GM12878 (cell line): Measurements from ENCODE around the gene MLPH. TPM values are rescaled to one million over a fixed set of nuclear protein-coding genes. Genes with fewer than 3 reads are reported as not detected.

Experiments
- EED ChIP-seq: sonication (generic); IDR thresholded peaks from 2 replicates; pipeline ENCODE4 v1.6.1; 2016; ENCODE audit warnings: antibody characterized with exemption, low read depth
- HDGF ChIP-seq: fragments of 450-650 bp; IDR thresholded peaks from 2 replicates; pipeline ENCODE4 v1.6.1; 2016; ENCODE audit warnings: antibody characterized with exemption
- JUND ChIP-seq: IDR thresholded peaks from 2 replicates; pipeline ENCODE4 v1.6.1; 2012; ENCODE audit warnings: low read depth, mild to moderate bottlenecking, low read length, improper control_type of control experiment, moderate library complexity
- SPI1 ChIP-seq: IDR thresholded peaks from 2 replicates; pipeline ENCODE4 v1.6.1; 2011; ENCODE audit warnings: low read depth, mild to moderate bottlenecking, low read length, moderate library complexity, borderline replicate concordance; ENCODE audit not compliant: insufficient read depth
- polyA plus RNA-seq, 11 experiments: library from polyadenylated mRNA; depleted of rRNA in 4 of 11; unstranded in 6 of 11; stranded (reverse) in 5 of 11; fragments of >200 nt; fragmentation: Nextera tagmentation in 4 of 11; fragmentation: Illumina TruSeq in 1 of 11; extraction: Ambion mirVana in 4 of 11; extraction: Trizol in 1 of 11; gene quantifications; 1 replicate in 1 of 11; 2 replicates in 10 of 11; pipeline versions ENCODE4 v1.2.1 to v1.2.3, GENCODE V29; 2011 to 2016; ENCODE audit warnings: inconsistent platforms in 2 of 11, missing spikeins in 2 of 11, low read depth in 1 of 11
- total RNA-seq, 4 experiments: library from RNA; depleted of rRNA in 3 of 4; stranded (reverse); fragments of >200 nt in 3 of 4; fragmentation: Illumina TruSeq in 1 of 4; extraction: Trizol in 1 of 4; gene quantifications; 2 replicates each; pipeline versions ENCODE4 v1.2.1 to v1.2.3, GENCODE V29; 2013 to 2021
- TF ChIP-seq, protein P1 (sequence below): fragments of 450-650 bp; IDR thresholded peaks from 2 replicates; pipeline ENCODE4 v1.6.1; 2016; ENCODE audit warnings: mild to moderate bottlenecking
- TF ChIP-seq, protein P2 (sequence below): IDR thresholded peaks from 2 replicates; pipeline ENCODE4 v1.6.1; 2012; ENCODE audit warnings: low read depth, low read length, improper control_type of control experiment
- TF ChIP-seq, protein P3 (sequence below): IDR thresholded peaks from 2 replicates; pipeline ENCODE4 v1.6.1; 2012; ENCODE audit warnings: improper control_type of control experiment, low read depth, low read length; ENCODE audit not compliant: insufficient replicate concordance

Gene MLPH
- total and polyA plus RNA-seq, 10 of the 15 experiments (the other 5 are each of a cell fraction or from before 2014, with no cell fraction given): 0.16 to 0.85 TPM; not detected in 8

DNA sequence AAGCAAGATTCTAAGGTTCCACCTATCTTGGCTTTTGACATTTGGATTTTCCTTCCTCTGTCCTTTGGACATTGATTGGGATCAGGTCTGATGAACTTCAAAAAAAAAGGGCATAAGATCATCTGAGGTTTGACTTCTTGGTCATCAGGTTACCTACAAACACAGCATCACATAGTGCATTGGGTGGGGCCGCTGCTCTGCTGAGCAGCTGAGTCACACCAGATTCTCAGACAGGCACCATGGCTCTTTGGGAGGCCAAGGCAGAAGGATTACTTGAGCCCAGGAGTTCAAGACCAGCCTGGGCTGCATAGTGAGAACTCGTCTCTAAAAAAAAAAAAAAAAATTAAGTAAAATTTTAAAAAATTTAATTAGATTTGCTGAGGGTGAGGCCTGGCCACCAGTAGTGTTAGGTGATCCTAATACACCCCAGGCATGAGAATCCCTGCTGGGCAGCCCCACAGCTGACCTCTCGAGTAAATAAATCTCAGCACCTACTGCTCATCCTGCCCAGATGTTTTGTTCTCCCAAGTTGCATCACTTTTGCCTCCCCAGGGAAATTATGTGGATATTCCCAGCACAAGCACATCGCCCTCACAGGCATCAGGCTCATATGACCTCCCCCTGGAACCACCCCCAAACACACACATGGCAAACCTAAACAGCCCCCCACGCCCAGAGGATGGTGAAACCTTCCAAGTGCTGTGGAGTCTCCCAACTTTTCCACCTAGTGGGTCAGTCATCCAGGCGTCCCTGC, 5.3 kb downstream of the MLPH start (continued):
- TF ChIP-seq, protein P1, sequence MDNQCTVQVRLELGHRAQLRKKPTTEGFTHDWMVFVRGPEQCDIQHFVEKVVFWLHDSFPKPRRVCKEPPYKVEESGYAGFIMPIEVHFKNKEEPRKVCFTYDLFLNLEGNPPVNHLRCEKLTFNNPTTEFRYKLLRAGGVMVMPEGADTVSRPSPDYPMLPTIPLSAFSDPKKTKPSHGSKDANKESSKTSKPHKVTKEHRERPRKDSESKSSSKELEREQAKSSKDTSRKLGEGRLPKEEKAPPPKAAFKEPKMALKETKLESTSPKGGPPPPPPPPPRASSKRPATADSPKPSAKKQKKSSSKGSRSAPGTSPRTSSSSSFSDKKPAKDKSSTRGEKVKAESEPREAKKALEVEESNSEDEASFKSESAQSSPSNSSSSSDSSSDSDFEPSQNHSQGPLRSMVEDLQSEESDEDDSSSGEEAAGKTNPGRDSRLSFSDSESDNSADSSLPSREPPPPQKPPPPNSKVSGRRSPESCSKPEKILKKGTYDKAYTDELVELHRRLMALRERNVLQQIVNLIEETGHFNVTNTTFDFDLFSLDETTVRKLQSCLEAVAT: no peak
- TF ChIP-seq, protein P2, sequence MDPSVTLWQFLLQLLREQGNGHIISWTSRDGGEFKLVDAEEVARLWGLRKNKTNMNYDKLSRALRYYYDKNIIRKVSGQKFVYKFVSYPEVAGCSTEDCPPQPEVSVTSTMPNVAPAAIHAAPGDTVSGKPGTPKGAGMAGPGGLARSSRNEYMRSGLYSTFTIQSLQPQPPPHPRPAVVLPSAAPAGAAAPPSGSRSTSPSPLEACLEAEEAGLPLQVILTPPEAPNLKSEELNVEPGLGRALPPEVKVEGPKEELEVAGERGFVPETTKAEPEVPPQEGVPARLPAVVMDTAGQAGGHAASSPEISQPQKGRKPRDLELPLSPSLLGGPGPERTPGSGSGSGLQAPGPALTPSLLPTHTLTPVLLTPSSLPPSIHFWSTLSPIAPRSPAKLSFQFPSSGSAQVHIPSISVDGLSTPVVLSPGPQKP: no peak
- TF ChIP-seq SPI1 (no peak), JUND (no peak), HDGF (no peak), EED (no peak)
- TF ChIP-seq, protein P3, sequence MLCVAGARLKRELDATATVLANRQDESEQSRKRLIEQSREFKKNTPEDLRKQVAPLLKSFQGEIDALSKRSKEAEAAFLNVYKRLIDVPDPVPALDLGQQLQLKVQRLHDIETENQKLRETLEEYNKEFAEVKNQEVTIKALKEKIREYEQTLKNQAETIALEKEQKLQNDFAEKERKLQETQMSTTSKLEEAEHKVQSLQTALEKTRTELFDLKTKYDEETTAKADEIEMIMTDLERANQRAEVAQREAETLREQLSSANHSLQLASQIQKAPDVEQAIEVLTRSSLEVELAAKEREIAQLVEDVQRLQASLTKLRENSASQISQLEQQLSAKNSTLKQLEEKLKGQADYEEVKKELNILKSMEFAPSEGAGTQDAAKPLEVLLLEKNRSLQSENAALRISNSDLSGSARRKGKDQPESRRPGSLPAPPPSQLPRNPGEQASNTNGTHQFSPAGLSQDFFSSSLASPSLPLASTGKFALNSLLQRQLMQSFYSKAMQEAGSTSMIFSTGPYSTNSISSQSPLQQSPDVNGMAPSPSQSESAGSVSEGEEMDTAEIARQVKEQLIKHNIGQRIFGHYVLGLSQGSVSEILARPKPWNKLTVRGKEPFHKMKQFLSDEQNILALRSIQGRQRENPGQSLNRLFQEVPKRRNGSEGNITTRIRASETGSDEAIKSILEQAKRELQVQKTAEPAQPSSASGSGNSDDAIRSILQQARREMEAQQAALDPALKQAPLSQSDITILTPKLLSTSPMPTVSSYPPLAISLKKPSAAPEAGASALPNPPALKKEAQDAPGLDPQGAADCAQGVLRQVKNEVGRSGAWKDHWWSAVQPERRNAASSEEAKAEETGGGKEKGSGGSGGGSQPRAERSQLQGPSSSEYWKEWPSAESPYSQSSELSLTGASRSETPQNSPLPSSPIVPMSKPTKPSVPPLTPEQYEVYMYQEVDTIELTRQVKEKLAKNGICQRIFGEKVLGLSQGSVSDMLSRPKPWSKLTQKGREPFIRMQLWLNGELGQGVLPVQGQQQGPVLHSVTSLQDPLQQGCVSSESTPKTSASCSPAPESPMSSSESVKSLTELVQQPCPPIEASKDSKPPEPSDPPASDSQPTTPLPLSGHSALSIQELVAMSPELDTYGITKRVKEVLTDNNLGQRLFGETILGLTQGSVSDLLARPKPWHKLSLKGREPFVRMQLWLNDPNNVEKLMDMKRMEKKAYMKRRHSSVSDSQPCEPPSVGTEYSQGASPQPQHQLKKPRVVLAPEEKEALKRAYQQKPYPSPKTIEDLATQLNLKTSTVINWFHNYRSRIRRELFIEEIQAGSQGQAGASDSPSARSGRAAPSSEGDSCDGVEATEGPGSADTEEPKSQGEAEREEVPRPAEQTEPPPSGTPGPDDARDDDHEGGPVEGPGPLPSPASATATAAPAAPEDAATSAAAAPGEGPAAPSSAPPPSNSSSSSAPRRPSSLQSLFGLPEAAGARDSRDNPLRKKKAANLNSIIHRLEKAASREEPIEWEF: no peak
